Glutamatergic neuron (in vitro differentiated cells): ENCODE data around the gene PRSS33. TPM values are rescaled to one million over a fixed set of nuclear protein-coding genes. Genes with fewer than 3 reads are reported as not detected.

Experiments used
- DNase-seq: peaks from one replicate; pipeline ENCODE4 v3.0.0; 2022
- H3K27ac Mint-ChIP-seq: one replicate; pipeline ENCODE4 v1.8.0; 2020; ENCODE audit warnings: mild to moderate bottlenecking, mixed read lengths, inconsistent platforms; ENCODE audit not compliant: unreplicated experiment
- H3K27me3 Mint-ChIP-seq: one replicate; pipeline ENCODE4 v1.8.0; 2020; ENCODE audit warnings: mild to moderate bottlenecking, moderate library complexity, mixed read lengths, inconsistent platforms; ENCODE audit not compliant: unreplicated experiment
- H3K36me3 Mint-ChIP-seq: one replicate; pipeline ENCODE4 v1.8.0; 2020; ENCODE audit warnings: mild to moderate bottlenecking, mixed read lengths, inconsistent platforms; ENCODE audit not compliant: unreplicated experiment
- H3K4me1 Mint-ChIP-seq: one replicate; pipeline ENCODE4 v1.8.0; 2020; ENCODE audit warnings: mild to moderate bottlenecking, low read depth, mixed read lengths, inconsistent platforms; ENCODE audit not compliant: unreplicated experiment
- H3K4me3 Mint-ChIP-seq: one replicate; pipeline ENCODE4 v1.8.0; 2020; ENCODE audit warnings: mild to moderate bottlenecking, mixed read lengths, inconsistent platforms; ENCODE audit not compliant: unreplicated experiment
- H3K9me3 Mint-ChIP-seq: one replicate; pipeline ENCODE4 v1.8.0; 2020; ENCODE audit warnings: mild to moderate bottlenecking, moderate library complexity, mixed read lengths, inconsistent platforms; ENCODE audit not compliant: unreplicated experiment
- total RNA-seq: library from RNA; stranded (reverse); fragmentation: NEBNext Ultra II Directional; extraction: Animal tissue kit (Norgen Biotek cat#: 25700); gene quantifications from one replicate; pipeline ENCODE4 v1.2.1, GENCODE V29; 2021; ENCODE audit not compliant: unreplicated experiment
- TF ChIP-seq, protein P1 (sequence below): fragments of 200-600 bp; sonication (generic); IDR thresholded peaks from one replicate; pipeline ENCODE4 v1.5.0; 2021; ENCODE audit not compliant: partially characterized antibody, unreplicated experiment

The PRSS33 gene
- total RNA-seq, 1 donor from 2014 or later, result 0.39 TPM

DNA sequence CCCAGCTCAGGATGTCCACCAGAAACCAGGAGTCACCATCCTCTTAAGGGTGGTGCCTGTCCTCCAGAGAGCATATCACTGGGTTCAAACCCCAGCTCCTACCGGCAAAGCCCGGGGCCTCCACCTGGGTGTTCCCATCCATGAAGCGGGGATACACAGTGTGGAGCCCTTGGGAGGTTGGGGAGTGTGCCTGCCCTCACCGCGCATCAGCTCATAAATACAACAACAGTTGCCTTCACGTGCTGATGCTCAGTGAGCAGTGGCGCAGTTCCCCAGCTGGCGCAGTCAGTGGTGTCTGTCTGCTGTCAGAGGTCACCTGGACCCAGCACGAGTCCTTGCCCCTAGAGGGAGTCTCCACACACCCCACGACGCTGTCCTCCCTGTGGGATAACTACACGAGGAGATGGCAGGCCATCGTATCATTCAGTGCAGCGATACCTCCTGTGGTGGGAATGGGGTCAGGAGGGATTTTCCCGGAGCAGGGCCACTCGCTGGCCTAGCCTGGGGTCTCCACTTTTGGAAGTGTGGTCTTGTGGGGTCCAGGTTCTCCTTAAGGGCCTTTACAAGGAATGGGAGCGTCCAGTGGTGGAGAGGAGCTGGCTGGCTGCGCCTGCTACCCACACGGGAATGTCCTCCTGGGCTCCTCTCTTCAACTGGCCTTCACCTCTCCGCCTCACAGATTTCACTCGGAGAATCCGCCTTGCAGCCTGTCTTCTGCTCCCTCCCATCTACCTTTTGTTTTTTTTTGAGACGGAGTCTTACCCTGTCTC, 8.0 kb downstream of the PRSS33 start:
- no peak for DNase-seq
- H3K27ac Mint-ChIP-seq, result peak overlapping the region; percentile 22
- H3K9me3 Mint-ChIP-seq, result peaks cover 9% of the 10 kb centered on the region
- no peak overlapping the region for H3K4me3 Mint-ChIP-seq
- TF ChIP-seq, protein P1, sequence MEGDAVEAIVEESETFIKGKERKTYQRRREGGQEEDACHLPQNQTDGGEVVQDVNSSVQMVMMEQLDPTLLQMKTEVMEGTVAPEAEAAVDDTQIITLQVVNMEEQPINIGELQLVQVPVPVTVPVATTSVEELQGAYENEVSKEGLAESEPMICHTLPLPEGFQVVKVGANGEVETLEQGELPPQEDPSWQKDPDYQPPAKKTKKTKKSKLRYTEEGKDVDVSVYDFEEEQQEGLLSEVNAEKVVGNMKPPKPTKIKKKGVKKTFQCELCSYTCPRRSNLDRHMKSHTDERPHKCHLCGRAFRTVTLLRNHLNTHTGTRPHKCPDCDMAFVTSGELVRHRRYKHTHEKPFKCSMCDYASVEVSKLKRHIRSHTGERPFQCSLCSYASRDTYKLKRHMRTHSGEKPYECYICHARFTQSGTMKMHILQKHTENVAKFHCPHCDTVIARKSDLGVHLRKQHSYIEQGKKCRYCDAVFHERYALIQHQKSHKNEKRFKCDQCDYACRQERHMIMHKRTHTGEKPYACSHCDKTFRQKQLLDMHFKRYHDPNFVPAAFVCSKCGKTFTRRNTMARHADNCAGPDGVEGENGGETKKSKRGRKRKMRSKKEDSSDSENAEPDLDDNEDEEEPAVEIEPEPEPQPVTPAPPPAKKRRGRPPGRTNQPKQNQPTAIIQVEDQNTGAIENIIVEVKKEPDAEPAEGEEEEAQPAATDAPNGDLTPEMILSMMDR, result no peak
- peaks cover 16% of the 10 kb centered on the region for H3K27me3 Mint-ChIP-seq
- peaks cover 10% of the 10 kb centered on the region for H3K4me1 Mint-ChIP-seq
- no peaks in the 10 kb centered on the region for H3K36me3 Mint-ChIP-seq

DNA sequence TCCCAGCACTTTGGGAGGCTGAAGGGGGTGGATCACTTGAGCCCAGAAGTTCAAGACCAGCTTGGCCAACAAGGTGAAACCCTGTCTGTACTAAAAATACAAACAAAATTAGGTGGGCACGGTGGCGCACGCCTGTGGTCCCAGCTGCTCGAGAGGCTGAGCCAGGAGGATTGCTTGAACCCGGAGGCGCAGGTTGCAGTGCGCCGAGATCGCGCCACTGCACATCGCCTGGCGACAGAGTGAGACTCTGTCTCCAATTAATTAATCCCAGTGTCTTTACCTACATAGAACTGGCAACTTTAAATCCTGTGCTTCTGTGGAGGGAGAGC, 8.8 kb downstream of the PRSS33 start:
- DNase-seq, result no peak
- Mint-ChIP-seq H3K4me1 (peaks cover 10% of the 10 kb centered on the region), H3K9me3 (peaks cover 9% of the 10 kb centered on the region), H3K4me3 (peak overlapping the region; percentile 92), H3K27me3 (peaks cover 16% of the 10 kb centered on the region), H3K27ac (peak overlapping the region; percentile 96), H3K36me3 (no peaks in the 10 kb centered on the region)
- TF ChIP-seq, protein P1, result no peak

DNA sequence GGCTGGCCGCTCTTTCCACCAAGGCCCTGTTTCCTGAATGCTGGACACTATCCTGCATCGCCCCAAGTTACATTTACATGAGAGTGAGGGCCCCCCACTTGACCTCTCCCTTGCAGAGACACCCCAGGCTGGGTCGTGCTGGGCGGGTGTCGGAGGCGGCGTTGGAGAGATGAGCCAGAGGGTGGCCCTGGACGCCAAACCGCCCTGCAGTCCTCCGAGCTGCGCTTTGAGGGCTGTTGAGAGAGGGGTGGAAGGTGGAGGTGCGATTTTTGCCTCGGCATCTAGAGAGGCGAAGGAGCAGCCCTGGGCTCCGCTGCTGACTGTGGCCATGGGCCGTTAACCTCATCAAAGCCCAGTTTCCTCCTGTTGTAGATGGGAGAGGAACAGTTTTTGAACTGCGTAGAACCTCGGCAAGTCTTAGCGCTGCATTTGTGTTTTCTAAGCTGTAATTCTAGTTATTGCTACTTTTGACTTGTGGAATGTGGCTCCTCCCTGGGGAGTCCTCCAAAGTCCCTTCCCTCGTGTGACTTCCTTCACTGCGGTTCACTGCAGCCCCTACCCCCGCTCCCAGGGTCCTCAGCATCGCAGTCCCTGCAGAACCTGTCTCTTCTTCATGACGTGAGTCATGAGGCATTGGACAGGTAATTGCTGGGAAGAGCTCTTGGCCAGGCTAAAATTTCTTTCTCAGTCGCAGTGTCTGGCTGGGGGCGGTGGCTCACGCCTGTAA, 9.3 kb downstream of the PRSS33 start:
- peak overlapping the region; percentile 96 for H3K27ac Mint-ChIP-seq
- H3K4me1 Mint-ChIP-seq, result peaks cover 10% of the 10 kb centered on the region
- TF ChIP-seq, protein P1, result no peak
- no peaks in the 10 kb centered on the region for H3K36me3 Mint-ChIP-seq
- H3K4me3 Mint-ChIP-seq, result peak overlapping the region; percentile 92
- no peak for DNase-seq
- peaks cover 16% of the 10 kb centered on the region for H3K27me3 Mint-ChIP-seq
- H3K9me3 Mint-ChIP-seq, result peaks cover 9% of the 10 kb centered on the region

DNA sequence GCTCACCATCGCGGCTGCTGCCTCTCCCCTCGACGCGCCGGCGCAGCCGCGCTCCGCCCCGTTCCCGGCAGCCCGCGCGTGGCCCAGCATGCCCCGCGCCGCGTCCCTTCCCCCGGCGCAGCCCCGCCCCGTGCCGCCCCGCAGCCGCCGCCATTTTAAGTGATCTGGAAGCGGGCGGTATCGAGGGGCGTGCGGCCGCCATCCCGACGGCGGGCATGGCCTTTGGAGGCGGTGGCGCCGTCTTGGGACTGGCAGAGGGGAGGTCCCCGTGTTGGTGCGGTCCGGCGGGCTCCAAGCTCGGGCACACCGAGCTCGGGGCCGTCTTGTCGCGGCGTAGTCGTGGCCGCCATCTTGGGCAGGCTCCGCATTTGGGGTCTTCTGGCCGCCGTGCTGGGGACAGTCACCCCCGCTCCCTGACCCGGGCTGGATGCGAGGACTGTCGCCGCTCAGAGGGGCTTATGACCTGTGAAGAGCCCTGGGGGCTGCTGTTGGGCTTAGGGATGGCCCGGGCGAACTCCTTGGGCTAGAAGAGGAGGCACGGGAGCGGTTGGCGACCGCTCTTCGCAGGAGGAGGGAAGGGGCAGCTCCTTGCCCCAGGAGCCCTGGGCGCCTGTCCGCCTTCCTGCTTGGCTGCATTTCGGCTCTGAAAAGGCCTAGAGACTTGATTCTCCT, 10.0 kb downstream of the PRSS33 start, which contains the start of gene ELOB:
ELOB (minus strand) TSS at position 50 of the 672 bp plus-strand sequence; CDS start at position 9, 41 bp downstream.
- TF ChIP-seq, protein P1, result no peak
- peak within 1 kb of the TSS; percentile 99 for H3K4me3 Mint-ChIP-seq
- peaks cover 16% of the 10 kb centered on the region for H3K27me3 Mint-ChIP-seq
- peaks cover 10% of the 10 kb centered on the region for H3K4me1 Mint-ChIP-seq
- peaks cover 9% of the 10 kb centered on the region for H3K9me3 Mint-ChIP-seq
- peak; percentile 93 for DNase-seq
- H3K36me3 Mint-ChIP-seq, result no peaks in the 10 kb centered on the region
- peak within 1 kb of the TSS; percentile 97 for H3K27ac Mint-ChIP-seq
